Measurements from ENCODE around the gene CTF1. TPM values are rescaled to one million over a fixed set of nuclear protein-coding genes. Genes with fewer than 3 reads are reported as not detected.

Gene CTF1
- total RNA-seq, 1 experiment from 2014 or later, result 2.1 TPM

DNA sequence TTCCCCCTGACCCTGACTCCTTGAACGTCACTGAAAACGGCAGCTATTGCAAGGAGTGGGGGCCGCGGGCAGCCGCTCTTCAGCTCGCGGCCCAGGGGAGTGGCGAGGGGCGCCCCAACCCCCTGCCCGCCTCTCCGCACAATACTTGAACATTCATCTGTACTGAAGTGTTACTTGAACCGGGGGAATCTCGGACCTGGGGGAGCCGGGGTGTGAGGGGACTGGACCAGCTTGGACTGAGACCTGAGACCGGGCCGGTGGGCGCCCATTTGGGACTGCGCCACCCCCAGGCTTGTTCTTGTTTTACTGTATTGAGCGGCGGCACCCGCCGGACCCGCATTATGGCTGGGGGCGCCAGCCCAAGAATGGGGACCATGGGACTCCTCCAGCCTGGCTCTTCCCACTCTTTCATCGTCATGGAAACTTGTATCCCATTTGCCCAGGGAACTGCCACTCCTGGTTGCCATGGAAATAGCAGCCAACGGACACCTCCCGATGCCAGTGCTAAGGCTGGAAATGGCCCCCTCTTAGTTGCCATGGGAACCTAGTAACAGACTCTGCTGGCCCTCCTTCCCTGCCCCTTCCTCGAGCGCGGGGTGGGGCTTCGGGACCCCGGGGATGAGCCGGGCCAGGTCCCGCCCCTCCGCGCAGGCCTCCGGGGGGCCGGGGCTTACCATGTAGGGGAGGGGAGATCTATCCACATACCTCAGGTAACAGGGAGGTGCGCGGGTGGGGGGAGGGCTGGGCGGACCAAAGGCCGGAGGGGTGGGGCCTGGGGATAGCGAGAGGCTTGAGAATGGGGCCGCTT, 51.6 kb downstream of the CTF1 start:
- in situ Hi-C loops (cut with HindIII; ENCODE audit: low sequenced_read_pairs), result no loop called here
- peak; percentile 99 for DNase-seq (ENCODE audit: low spot score)

- in situ Hi-C loops (cut with HindIII; ENCODE audit: low sequenced_read_pairs), result no loop called here
- DNase-seq (ENCODE audit: low spot score), result peak; percentile 76
These were observed 52.5 kb downstream of the CTF1 start, which contains the start of gene ORAI3 for GRCh38 chr16:30948667-30949649. ORAI3 (plus strand) TSS chr16:30949068; CDS start chr16:30949290, 222 bp downstream.

DNA sequence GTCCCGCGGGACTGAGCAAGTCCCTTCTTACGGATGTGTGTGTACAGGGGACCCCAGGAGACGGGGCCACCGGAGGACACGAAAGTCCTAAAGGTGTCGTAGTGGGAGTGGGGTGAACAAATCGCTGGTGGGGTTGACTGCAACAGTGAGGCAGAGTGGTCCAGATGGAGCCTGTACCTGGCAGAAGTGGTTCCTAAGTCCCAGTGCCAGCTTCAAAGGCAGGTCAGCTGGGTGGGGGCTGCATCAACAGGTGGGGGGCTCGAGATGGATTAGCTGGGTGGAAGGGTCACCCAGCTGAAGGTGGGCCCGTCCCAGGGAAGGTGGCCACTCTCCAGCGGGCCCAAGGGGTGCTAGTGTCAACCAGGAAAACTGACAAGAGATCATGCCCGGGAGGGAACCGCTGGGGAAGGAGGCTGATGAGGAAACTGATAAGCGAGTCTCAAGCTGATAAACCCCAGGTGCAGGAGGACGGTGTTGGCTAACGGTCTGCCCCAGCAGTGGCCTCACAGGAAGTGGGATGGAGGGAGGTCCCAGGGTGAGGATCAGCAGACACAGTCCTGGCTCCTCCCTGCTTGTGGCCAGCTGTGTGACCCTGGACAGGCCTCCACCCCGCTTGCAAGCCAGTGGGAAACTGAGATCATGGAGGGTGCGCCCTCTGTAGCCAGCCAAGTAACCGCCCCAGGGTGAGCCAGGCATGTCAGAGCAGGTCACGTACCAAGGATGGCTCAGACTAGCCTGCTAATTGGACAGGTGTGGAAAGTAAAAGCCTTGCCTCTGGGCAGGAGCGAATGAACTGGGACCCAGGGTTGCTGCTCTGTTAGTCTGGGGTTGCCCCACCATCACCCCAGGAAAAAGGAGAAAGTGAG, 53.5 kb downstream of the CTF1 start:
- in situ Hi-C loops (cut with HindIII; ENCODE audit: low sequenced_read_pairs), result no loop called here
- DNase-seq (ENCODE audit: low spot score), result peak; percentile 40

DNA sequence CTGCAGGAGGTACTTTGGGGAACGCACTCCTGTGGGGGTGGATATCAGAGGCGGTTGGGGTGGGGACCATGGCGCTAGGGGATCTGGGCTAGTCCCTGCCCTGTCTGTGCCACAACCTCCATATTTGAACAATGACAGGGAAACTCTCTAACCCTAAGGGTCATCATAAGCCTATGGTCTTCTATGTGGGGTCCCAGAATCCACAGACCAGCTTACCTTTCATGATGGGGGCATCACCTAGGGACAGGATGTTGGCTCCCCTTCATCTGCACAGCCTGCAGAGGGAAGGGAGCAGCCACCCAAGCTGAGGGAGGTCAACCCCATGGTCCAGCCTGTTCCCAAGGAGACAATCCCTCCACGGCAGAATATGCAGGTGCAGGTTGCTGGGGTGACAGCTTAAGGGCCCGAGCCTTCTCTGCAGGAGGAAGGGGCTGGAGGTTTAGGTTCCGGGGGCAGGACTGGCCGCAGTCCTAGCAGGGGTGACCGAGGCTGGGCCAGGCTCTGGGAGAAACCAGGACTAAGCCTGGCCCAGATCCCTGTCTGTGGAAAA, 54.2 kb downstream of the CTF1 start:
- no peak for DNase-seq (ENCODE audit: low spot score)
- in situ Hi-C loops (cut with HindIII; ENCODE audit: low sequenced_read_pairs), result no loop called here

GRCh38 chr16:30951193-30951592, 54.8 kb downstream of the CTF1 start:
- DNase-seq (ENCODE audit: low spot score), result no peak
- in situ Hi-C loops (cut with HindIII; ENCODE audit: low sequenced_read_pairs), result no loop called here

DNA sequence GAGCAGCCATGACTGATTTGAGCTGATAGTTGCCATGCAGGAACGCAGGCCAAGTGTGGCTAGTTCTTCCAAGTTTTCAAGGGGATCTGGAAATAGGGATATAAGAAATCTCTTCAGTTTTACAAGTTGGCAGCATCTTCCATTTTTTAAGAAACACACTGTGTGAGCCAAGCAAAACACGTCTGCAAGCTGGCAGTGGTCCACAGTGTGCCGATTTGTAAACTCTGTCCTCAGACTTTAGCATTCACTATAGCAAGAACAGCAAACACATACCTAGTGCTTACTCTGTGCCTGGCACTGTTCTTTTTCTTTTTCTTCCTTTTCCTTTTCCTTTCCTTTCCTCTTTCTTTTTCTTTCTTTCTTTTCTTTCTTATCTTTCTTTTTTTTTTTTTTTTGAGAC, 55.3 kb downstream of the CTF1 start:
- in situ Hi-C loops (cut with HindIII; ENCODE audit: low sequenced_read_pairs), result no loop called here
- no peak for DNase-seq (ENCODE audit: low spot score)

- DNase-seq (ENCODE audit: low spot score), result no peak
- in situ Hi-C loops (cut with HindIII; ENCODE audit: low sequenced_read_pairs), result no loop called here
These were observed 56.7 kb downstream of the CTF1 start for GRCh38 chr16:30953111-30953510.

Other genes with a start within 250 kb of the CTF1 start
- 2.4 and 5.4 TPM in 2 replicates for gene PRR14, start 245.7 kb upstream of the CTF1 start, total RNA-seq (2014; rRNA removed; shearing (Covaris generic))
- 20.3 and 24.1 TPM in 2 replicates for gene FBRS, start 238.2 kb upstream of the CTF1 start, total RNA-seq (2014; rRNA removed; shearing (Covaris generic))
- gene SRCAP, start 197.4 kb upstream of the CTF1 start, total RNA-seq (2014; rRNA removed; shearing (Covaris generic)), result 3.6 and 4.1 TPM in 2 replicates
- 35.9 TPM in 2 replicates for gene PHKG2, start 148.2 kb upstream of the CTF1 start, total RNA-seq (2014; rRNA removed; shearing (Covaris generic))
- gene CFAP119, start 134.6 kb upstream of the CTF1 start, total RNA-seq (2014; rRNA removed; shearing (Covaris generic)), result 2.4 and 6.5 TPM in 2 replicates
- gene RNF40, start 134.3 kb upstream of the CTF1 start, total RNA-seq (2014; rRNA removed; shearing (Covaris generic)), result 136 and 189 TPM in 2 replicates
- 18.4 and 27.6 TPM in 2 replicates for gene ZNF629, start 109.4 kb upstream of the CTF1 start, total RNA-seq (2014; rRNA removed; shearing (Covaris generic))
- gene BCL7C, start 2.5 kb upstream of the CTF1 start, total RNA-seq (2014; rRNA removed; shearing (Covaris generic)), result 58.1 and 89.3 TPM in 2 replicates
- gene FBXL19, start 27.0 kb downstream of the CTF1 start, total RNA-seq (2014; rRNA removed; shearing (Covaris generic)), result 67.1 and 85.6 TPM in 2 replicates
- gene ORAI3, start 52.5 kb downstream of the CTF1 start, total RNA-seq (2014; rRNA removed; shearing (Covaris generic)), result 57.6 and 62.8 TPM in 2 replicates
- 0.51 and 1.1 TPM in 2 replicates for gene SETD1A, start 61.1 kb downstream of the CTF1 start, total RNA-seq (2014; rRNA removed; shearing (Covaris generic))
- gene HSD3B7, start 88.6 kb downstream of the CTF1 start, total RNA-seq (2014; rRNA removed; shearing (Covaris generic)), result 21.7 and 23.6 TPM in 2 replicates
- 0.37 and 5.4 TPM in 2 replicates for gene STX1B, start 114.0 kb downstream of the CTF1 start, total RNA-seq (2014; rRNA removed; shearing (Covaris generic))
- 54.0 and 54.8 TPM in 2 replicates for gene STX4, start 136.9 kb downstream of the CTF1 start, total RNA-seq (2014; rRNA removed; shearing (Covaris generic))
- 27.9 and 52.0 TPM in 2 replicates for gene ZNF668, start 177.6 kb downstream of the CTF1 start, total RNA-seq (2014; rRNA removed; shearing (Covaris generic))
- 12.0 and 21.2 TPM in 2 replicates for gene ZNF646, start 177.8 kb downstream of the CTF1 start, total RNA-seq (2014; rRNA removed; shearing (Covaris generic))
- 0.44 and 2.8 TPM in 2 replicates for gene PRSS53, start 192.3 kb downstream of the CTF1 start, total RNA-seq (2014; rRNA removed; shearing (Covaris generic))
- gene VKORC1, start 198.2 kb downstream of the CTF1 start, total RNA-seq (2014; rRNA removed; shearing (Covaris generic)), result 121 and 129 TPM in 2 replicates
- gene BCKDK, start 211.8 kb downstream of the CTF1 start, total RNA-seq (2014; rRNA removed; shearing (Covaris generic)), result 52.5 and 55.3 TPM in 2 replicates
- gene KAT8, start 221.1 kb downstream of the CTF1 start, total RNA-seq (2014; rRNA removed; shearing (Covaris generic)), result 86.9 and 88.7 TPM in 2 replicates
- 4.6 TPM in 1 of 2 replicates, not detected in the other for gene PRSS8, start 239.1 kb downstream of the CTF1 start, total RNA-seq (2014; rRNA removed; shearing (Covaris generic))